HL-60 (cell line): ENCODE data around the gene CPN1.

ENCODE experiments used
- DNase-seq, 2 experiments: peaks; one replicate each; pipeline ENCODE4 v3.0.0-alpha.2; 2010 to 2020; ENCODE audit warnings: low read depth in 1 of 2, low spot score in 1 of 2
- H3K27ac ChIP-seq: fragments of 250-450 bp; sonication (Bioruptor Pico); replicated peaks from 2 replicates; pipeline ENCODE4 v1.5.1; 2020; ENCODE audit warnings: mild to moderate bottlenecking, moderate library complexity
- H3K27me3 ChIP-seq: fragments of 250-450 bp; sonication (Bioruptor Pico); 2 replicates; pipeline ENCODE4 v1.5.1; 2021; ENCODE audit warnings: mild to moderate bottlenecking, moderate library complexity; ENCODE audit not compliant: insufficient read depth, poor library complexity, severe bottlenecking
- H3K4me3 ChIP-seq: replicated peaks from 2 replicates; pipeline ENCODE4 v1.5.1; 2011; ENCODE audit warnings: mild to moderate bottlenecking, control low read depth, low read length; ENCODE audit not compliant: insufficient read depth
- CTCF ChIP-seq: IDR thresholded peaks from one replicate; pipeline ENCODE4 v1.5.1; 2011; ENCODE audit warnings: low read length, control low read depth, inconsistent platforms; ENCODE audit not compliant: insufficient read depth
- GABPA ChIP-seq: IDR thresholded peaks from 2 replicates; pipeline ENCODE4 v1.6.1; 2012; ENCODE audit warnings: low read depth
- POLR2AphosphoS5 ChIP-seq: IDR thresholded peaks from 2 replicates; pipeline ENCODE4 v1.6.1; 2012; ENCODE audit warnings: low read depth
- REST ChIP-seq: IDR thresholded peaks from 2 replicates; pipeline ENCODE4 v1.6.1; 2012; ENCODE audit warnings: low read depth; ENCODE audit not compliant: insufficient replicate concordance
- SPI1 ChIP-seq: IDR thresholded peaks from 2 replicates; pipeline ENCODE4 v1.6.1; 2012; ENCODE audit warnings: low read depth, mild to moderate bottlenecking, borderline replicate concordance

The CPN1 gene

GRCh38 chr10:100033766-100034418 lies 47.8 kb downstream of the CPN1 start:
- Histone ChIP-seq H3K27me3 (no peaks in the 10 kb centered on the region), H3K4me3 (no peak overlapping the region), H3K27ac (no peak overlapping the region)
- TF ChIP-seq CTCF (no peak), REST (no peak), SPI1 (no peak), POLR2AphosphoS5 (no peak), GABPA (no peak)
- DNase-seq, result no peak

GRCh38 chr10:100027416-100027815 lies 54.3 kb downstream of the CPN1 start:
- TF ChIP-seq REST (no peak), POLR2AphosphoS5 (no peak), GABPA (no peak), CTCF (no peak), SPI1 (no peak)
- Histone ChIP-seq H3K4me3 (no peak overlapping the region), H3K27ac (no peak overlapping the region), H3K27me3 (no peaks in the 10 kb centered on the region)
- DNase-seq, result no peak

GRCh38 chr10:100025576-100025975 lies 56.1 kb downstream of the CPN1 start:
- Histone ChIP-seq H3K4me3 (no peak overlapping the region), H3K27me3 (no peaks in the 10 kb centered on the region), H3K27ac (no peak overlapping the region)
- TF ChIP-seq SPI1 (no peak), GABPA (no peak), CTCF (no peak)
- DNase-seq, result no peak

- Histone ChIP-seq H3K27me3 (no peaks in the 10 kb centered on the region), H3K4me3 (no peak overlapping the region), H3K27ac (no peak overlapping the region)
- TF ChIP-seq POLR2AphosphoS5 (no peak), REST (no peak), CTCF (no peak), SPI1 (no peak), GABPA (no peak)
- DNase-seq, result no peak
Measured at GRCh38 chr10:100024748-100025147, 56.9 kb downstream of the CPN1 start.
